Upper lobe of left lung (tissue), 6 donors: Measurements from ENCODE around the gene DCTPP1. TPM values are rescaled to one million over a fixed set of nuclear protein-coding genes. Genes with fewer than 3 reads are reported as not detected.
"Not testable (repeated sequence)": the region's sequence is repeated elsewhere in the genome, so short reads cannot be mapped to it uniquely, and the experiment has no call there.

ENCODE experiments used
- ATAC-seq, 2 donors: fragments of 200-7000 bp; cut with Tn5 transposase; one replicate each; pipeline ENCODE4 v1.9.1; 2022; ENCODE audit warnings: mild to moderate bottlenecking in 2 of 2, moderate library complexity in 2 of 2; ENCODE audit not compliant: low FRiP score in 2 of 2
- DNase-seq, 2 donors: peaks; one replicate each; pipeline ENCODE4 v3.0.0-alpha.2; 2019 to 2020
- H3K27ac ChIP-seq, 4 donors: fragments of 200-600 bp; sonication (generic); one replicate each; pipeline ENCODE4 v1.5.1; 2016 to 2019
- H3K27me3 ChIP-seq, 4 donors: fragments of 200-600 bp; sonication (generic); one replicate each; pipeline ENCODE4 v1.5.1; 2017 to 2019
- H3K36me3 ChIP-seq, 4 donors: fragments of 200-600 bp; sonication (generic); one replicate each; pipeline ENCODE4 v1.5.1; 2016 to 2019
- H3K4me1 ChIP-seq, 4 donors: fragments of 200-600 bp; sonication (generic); one replicate each; pipeline ENCODE4 v1.5.1; 2018 to 2019
- H3K4me3 ChIP-seq, 4 donors: fragments of 200-600 bp; sonication (generic); one replicate each; pipeline ENCODE4 v1.5.1; 2017 to 2019; ENCODE audit warnings: mild to moderate bottlenecking in 2 of 4, moderate library complexity in 1 of 4
- H3K9me3 ChIP-seq, 4 donors: fragments of 200-600 bp; sonication (generic); one replicate each; pipeline ENCODE4 v1.5.1; 2018 to 2019
- CTCF ChIP-seq, 6 experiments: fragments of 450-650 bp in 4 of 6; fragments of 200-600 bp in 2 of 6; sonication (generic) in 2 of 6; IDR thresholded peaks; one replicate each; pipeline ENCODE4 v1.5.1; 2016 to 2019; ENCODE audit warnings: antibody characterized with exemption in 6 of 6
- EP300 ChIP-seq, 4 donors: sonication (generic); formaldehyde crosslinking; IDR thresholded peaks; one replicate each; pipeline ENCODE4 v1.5.1; 2017; ENCODE audit warnings: antibody characterized with exemption in 4 of 4, control low read depth in 2 of 4
- POLR2A ChIP-seq, 4 donors: fragments of 450-650 bp; IDR thresholded peaks; one replicate each; pipeline ENCODE4 v1.5.1; 2016 to 2017; ENCODE audit warnings: antibody characterized with exemption in 4 of 4, mild to moderate bottlenecking in 2 of 4
- POLR2AphosphoS5 ChIP-seq, 2 donors: sonication (generic); formaldehyde crosslinking; IDR thresholded peaks; one replicate each; pipeline ENCODE4 v1.5.1; 2017; ENCODE audit warnings: antibody characterized with exemption in 2 of 2
- WGBS, 2 donors: methylation state at CpG; one replicate each; pipeline ENCODE4 v1.1.5; 2017 to 2018; 5-methylcytosine and 5-hydroxymethylcytosine counted together
- total RNA-seq, 6 donors: library from RNA; depleted of rRNA in 4 of 6; stranded (reverse); fragments of >200 nt in 4 of 6; gene quantifications; one replicate each; pipeline versions ENCODE4 v1.1.0 to v1.2.1, GENCODE V29; 2016 to 2021
- donor health status: DM: no; HTN: no; CAD: no; lungs with moderate emphysema.
- donor health status: DM: no; HTN: yes; CAD: no; lungs with severe emphysema.

Gene DCTPP1
- total RNA-seq: 10 to 100 TPM in 5 of 6 donors, 1 to 10 TPM in 1; 4.2 to 31.8 (median 20.0) TPM

GRCh38 chr16:30429678-30430427 lies at the start of gene DCTPP1:
Gene DCTPP1 (minus strand): TSS chr16:30430030. CDS start chr16:30429980, 50 bp downstream.
- ATAC-seq: peak; percentile 99
- DNase-seq: peak; percentile 92 to 96
- 2% methylated on average over 14 to 37 of the region's 49 CpGs for WGBS, 2 donors
- Histone ChIP-seq H3K4me3 (peak within 1 kb of the TSS; percentile 51 to 87 (median 82)), H3K4me1 (peaks cover 14 to 21% (median 17%) of the 10 kb centered on the region in 4 donors), H3K27ac (peak within 1 kb of the TSS; percentile 48 to 85 (median 69)), H3K27me3 (no peaks in the 10 kb centered on the region), H3K9me3 (no peaks in the 10 kb centered on the region), H3K36me3 (peaks cover 0 to 13% (median 2%) of the 10 kb centered on the region in 4 donors)
- TF ChIP-seq EP300 (IDR thresholded peaks at IDR 0.05) (no peak), POLR2A (IDR thresholded peaks at IDR 0.05) (peak in 1 of 4 donors; percentile 56), CTCF (IDR thresholded peaks at IDR 0.05) (peak; percentile 62 to 93 (median 84)), POLR2AphosphoS5 (IDR thresholded peaks at IDR 0.05) (peak in 1 of 2 donors; percentile 59)

- TF ChIP-seq CTCF (IDR thresholded peaks at IDR 0.05): no peak
- no peak for TF ChIP-seq EP300 (IDR thresholded peaks at IDR 0.05)
- no peak for TF ChIP-seq POLR2AphosphoS5 (IDR thresholded peaks at IDR 0.05)
- Histone ChIP-seq H3K27me3 (no peaks in the 10 kb centered on the region), H3K4me3 (no peak overlapping the region), H3K4me1 (peaks cover 0 to 4% (median 0%) of the 10 kb centered on the region in 4 donors), H3K9me3 (no peaks in the 10 kb centered on the region), H3K27ac (no peak overlapping the region), H3K36me3 (peaks cover 0 to 5% (median 0%) of the 10 kb centered on the region in 4 donors)
- DNase-seq (no peak), ATAC-seq (no peak)
- WGBS, 2 donors: 80 to 85% methylated on average over 11 to 12 of the region's 12 CpGs
These were observed 49.1 kb upstream of the DCTPP1 start for GRCh38 chr16:30478766-30479478.

GRCh38 chr16:30477773-30478172 lies 47.9 kb upstream of the DCTPP1 start:
- H3K4me1 ChIP-seq, H3K4me3 ChIP-seq, H3K9me3 ChIP-seq, H3K27me3 ChIP-seq, DNase-seq, H3K36me3 ChIP-seq, ATAC-seq, H3K27ac ChIP-seq: not testable (repeated sequence)
- 84 to 93% methylated on average over 3 of the region's 3 CpGs for WGBS, 2 donors

- Histone ChIP-seq H3K4me1 (peaks cover 0 to 8% (median 0%) of the 10 kb centered on the region in 4 donors), H3K27ac (no peak overlapping the region), H3K9me3 (no peaks in the 10 kb centered on the region), H3K36me3 (no peaks in the 10 kb centered on the region), H3K4me3 (no peak overlapping the region), H3K27me3 (no peaks in the 10 kb centered on the region)
- ATAC-seq (no peak), DNase-seq (no peak)
- 62 to 73% methylated on average over 3 of the region's 3 CpGs for WGBS, 2 donors
- TF ChIP-seq POLR2AphosphoS5 (IDR thresholded peaks at IDR 0.05) (no peak), POLR2A (IDR thresholded peaks at IDR 0.05) (no peak), CTCF (IDR thresholded peaks at IDR 0.05) (no peak), EP300 (IDR thresholded peaks at IDR 0.05) (no peak)
These were observed 47.2 kb upstream of the DCTPP1 start for GRCh38 chr16:30476991-30477390.

GRCh38 chr16:30474684-30475083 lies 44.9 kb upstream of the DCTPP1 start:
- H3K4me3 ChIP-seq: peak overlapping the region in 2 of 4 donors; percentile 39 to 43
- peaks cover 0 to 12% (median 3%) of the 10 kb centered on the region in 4 donors for H3K4me1 ChIP-seq
- ATAC-seq: no peak
- WGBS, 2 donors: 78 to 87% methylated on average over 7 of the region's 7 CpGs
- H3K27ac ChIP-seq: no peak overlapping the region
- TF ChIP-seq POLR2A (IDR thresholded peaks at IDR 0.05) (no peak), EP300 (IDR thresholded peaks at IDR 0.05) (no peak), POLR2AphosphoS5 (IDR thresholded peaks at IDR 0.05) (no peak), CTCF (IDR thresholded peaks at IDR 0.05) (no peak)
- no peaks in the 10 kb centered on the region for H3K9me3 ChIP-seq
- DNase-seq: no peak
- H3K36me3 ChIP-seq: no peaks in the 10 kb centered on the region
- H3K27me3 ChIP-seq: no peaks in the 10 kb centered on the region
